RPMI7951 (cell line): ENCODE data around the gene NUDT3. TPM values are rescaled to one million over a fixed set of nuclear protein-coding genes. Genes with fewer than 3 reads are reported as not detected.
"Not testable (repeated sequence)": the region's sequence is repeated elsewhere in the genome, so short reads cannot be mapped to it uniquely, and the experiment has no call there.

Source experiments
- DNase-seq: peaks from one replicate; pipeline ENCODE4 v3.0.0-alpha.2; 2012; ENCODE audit warnings: low read depth
- total RNA-seq: library from RNA; depleted of rRNA; stranded (reverse); fragments of >200 nt; shearing (Covaris generic); gene quantifications from 2 replicates; pipeline ENCODE4 v1.2.3, GENCODE V29; 2014

NUDT3 gene
- total RNA-seq, 1 experiment from 2014 or later = 19.1 TPM

DNA sequence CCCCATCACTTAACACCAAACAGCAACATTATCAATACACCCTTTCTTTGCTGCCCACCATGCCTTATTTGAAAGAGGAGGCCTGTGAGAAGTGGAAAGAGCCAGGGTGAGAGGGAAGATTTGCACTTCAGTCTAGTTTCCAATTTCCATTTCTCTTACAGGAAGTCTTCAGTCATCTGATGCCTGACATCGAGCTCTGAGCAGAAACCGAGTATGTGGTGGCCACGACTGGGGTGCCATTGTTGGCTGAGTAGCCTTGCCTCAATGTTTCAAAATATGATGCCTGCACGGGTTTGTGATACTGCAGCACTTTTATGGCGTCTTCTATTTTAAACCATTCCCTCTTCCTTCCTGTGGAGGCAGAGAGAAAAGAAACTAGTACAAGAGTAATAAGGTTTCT, 103.9 kb downstream of the NUDT3 start:
- no peak for DNase-seq

DNA sequence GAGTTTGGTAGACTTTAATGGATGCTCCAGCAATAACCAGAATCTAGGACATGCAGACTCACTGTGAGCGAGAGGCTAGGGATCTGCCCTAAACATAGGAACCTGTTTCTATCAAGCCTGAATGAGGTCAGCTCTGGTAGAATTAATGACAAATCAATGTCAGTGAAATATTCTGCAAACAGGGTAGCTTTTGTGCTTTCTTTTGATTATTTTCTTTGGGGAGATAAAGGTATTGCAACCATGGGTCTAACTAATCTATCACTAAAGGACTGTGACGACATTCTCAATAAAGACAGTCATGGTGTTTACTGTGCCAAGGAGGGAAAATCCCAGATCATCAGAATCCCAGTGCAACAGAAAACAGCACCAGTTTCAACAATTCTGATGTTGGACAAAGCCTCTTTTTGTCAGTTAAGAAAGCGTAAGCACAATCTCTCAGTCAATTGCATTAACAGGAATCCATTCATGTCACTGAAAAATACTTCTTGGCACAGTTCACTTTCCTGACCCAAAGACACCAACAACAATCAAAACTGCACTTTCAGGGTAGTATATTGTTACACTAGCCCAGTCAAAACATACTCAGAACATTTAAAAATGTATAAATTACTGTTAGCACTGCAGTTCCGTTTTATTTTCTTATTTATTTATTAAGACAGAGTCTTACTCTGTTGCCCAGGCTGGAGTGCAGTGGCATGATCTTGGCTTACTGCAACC, 106.9 kb downstream of the NUDT3 start:
- DNase-seq = no peak

GRCh38 chr6:34284563-34285447, 107.7 kb downstream of the NUDT3 start:
- no peak for DNase-seq

DNA sequence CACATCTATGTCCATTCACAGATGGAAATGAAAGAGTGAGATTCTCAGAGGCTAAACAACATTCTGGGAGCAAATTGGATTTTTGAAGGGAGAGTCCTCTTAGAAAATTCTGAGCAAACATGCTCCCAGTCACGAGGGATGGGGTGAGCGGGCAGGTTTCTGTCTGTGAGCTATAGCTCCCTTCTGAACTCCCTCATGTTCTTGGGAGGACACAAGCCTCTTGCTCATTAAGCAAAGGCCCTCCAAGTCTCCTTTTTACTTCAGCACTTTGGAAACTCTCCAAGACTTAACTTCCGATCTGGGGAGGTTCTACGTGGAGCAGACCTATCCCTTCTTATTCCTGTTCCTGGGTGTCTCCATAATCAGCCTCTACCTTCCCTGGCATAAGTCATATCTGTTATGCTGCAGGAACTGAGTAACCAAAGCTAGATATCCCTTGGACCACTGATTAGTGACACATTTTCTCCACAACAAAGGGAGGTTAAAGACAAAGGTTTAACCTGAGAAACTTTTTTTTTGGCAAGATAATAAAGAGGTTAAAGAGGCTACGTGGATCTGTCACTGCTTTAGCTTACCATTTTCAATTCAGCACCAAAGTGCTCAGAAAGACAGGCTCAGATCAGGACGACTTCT, 110.7 kb downstream of the NUDT3 start:
- no peak for DNase-seq

DNA sequence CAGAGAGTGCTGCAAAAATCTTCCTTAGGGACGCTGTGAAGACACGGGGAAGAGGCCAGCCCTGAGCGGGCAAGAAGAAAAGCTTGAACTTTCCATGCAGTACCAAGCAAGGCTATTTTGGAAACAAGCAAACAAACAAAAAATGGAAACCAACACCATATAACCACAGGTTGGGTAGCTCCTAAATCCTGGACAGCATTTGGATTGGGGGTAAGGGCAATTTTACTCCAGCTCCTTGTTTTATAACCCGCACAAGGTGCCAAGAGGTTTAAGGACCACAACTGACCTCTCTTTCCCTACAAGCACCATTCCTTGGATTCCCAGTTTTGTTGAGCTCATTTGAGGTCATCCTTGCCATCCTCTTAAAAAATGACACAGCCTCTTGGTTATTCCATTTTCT, 112.3 kb downstream of the NUDT3 start:
- no peak for DNase-seq

GRCh38 chr6:34278833-34279232, 113.6 kb downstream of the NUDT3 start:
- no peak for DNase-seq

DNA sequence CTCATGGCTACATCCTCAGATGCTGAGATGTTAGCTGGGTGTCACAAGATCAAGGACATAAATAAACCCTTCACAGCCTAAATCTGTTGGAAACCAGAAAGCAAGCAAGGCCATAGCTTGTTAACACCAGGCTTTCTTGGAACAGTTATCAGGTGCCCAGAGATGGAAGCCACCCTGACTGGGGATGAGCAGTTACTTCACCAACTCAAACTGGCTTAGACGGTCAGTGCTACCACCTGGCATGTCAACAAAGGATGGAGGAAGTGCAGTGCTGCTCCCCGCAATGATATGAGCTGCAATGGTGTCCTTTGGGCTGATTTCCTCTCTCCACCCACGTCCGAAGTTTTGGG, 114.7 kb downstream of the NUDT3 start:
- no peak for DNase-seq

- no peak for DNase-seq
Observed at GRCh38 chr6:34276881-34277762, 115.3 kb downstream of the NUDT3 start.

GRCh38 chr6:34276191-34276590, 116.3 kb downstream of the NUDT3 start:
- no peak for DNase-seq

GRCh38 chr6:34275128-34275804, 117.2 kb downstream of the NUDT3 start:
- no peak for DNase-seq

GRCh38 chr6:34274129-34274528, 118.3 kb downstream of the NUDT3 start:
- no peak for DNase-seq

DNA sequence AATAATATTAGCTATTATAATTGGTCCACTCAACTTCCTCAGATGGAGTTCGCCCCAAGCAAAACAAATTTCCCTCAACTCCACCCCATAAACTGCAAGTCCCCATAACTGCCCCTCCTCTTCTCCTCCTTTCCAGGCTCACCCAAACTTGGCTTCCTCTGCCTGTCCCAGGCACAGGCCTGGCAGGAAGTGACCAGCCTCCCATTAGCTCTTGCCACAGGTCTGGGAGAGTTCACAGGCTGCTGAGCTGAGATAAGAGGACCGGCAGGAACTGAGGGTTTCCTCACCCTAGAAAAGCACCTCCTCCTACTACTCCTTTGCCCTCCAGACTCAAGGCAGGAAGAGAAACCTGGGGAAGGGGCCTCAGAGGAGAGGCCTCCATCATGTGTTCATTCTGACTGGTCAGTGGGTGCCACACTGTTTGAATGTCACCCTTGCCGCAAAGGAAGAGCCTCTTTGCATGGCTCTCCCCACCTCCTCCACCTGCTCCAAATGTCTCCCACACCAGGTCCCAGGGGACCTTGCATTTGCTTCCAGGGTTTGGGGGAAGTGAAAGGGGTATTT, 119.1 kb downstream of the NUDT3 start:
- DNase-seq = no peak

- DNase-seq = no peak
Observed at GRCh38 chr6:34272013-34272926, 120.2 kb downstream of the NUDT3 start.

GRCh38 chr6:34269658-34270341, 122.7 kb downstream of the NUDT3 start:
- not testable (repeated sequence) for DNase-seq

GRCh38 chr6:34269132-34269531, 123.3 kb downstream of the NUDT3 start:
- DNase-seq = not testable (repeated sequence)

GRCh38 chr6:34267746-34268145, 124.7 kb downstream of the NUDT3 start:
- no peak for DNase-seq

GRCh38 chr6:34263484-34263883, 129.0 kb downstream of the NUDT3 start:
- not testable (repeated sequence) for DNase-seq

- DNase-seq = no peak
Observed at GRCh38 chr6:34260576-34261267, 131.7 kb downstream of the NUDT3 start.
